Medulla oblongata (tissue), 1 donor: ENCODE results near the gene PTGIS.
A peak's percentile ranks its signal among the peaks of the same experiment; 100 is the strongest.

Experiments
- DNase-seq: peaks from one replicate; pipeline ENCODE4 v3.0.0-alpha.2; 2015; ENCODE audit errors: extremely low spot score

PTGIS gene

GRCh38 chr20:49496553-49497397 is 71.2 kb downstream of the PTGIS start:
- no peak for DNase-seq

DNA sequence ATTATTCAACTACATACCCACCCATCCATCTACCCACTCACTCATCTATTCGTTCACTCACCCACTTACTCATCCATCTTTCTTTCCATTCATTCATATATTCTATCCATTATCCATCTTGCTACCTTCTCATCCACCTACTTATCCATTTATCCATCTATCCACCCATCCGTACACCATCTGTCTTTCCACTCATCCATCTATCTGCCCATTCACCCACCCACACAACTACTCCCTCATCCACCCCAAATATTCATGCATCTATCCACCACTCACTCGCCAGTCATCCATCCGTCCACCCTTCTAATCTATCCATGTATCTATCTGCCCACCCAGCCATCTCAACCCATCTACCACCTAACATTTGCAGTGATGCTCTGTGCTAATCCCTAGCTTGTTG is 71.9 kb downstream of the PTGIS start:
- DNase-seq, result no peak

- no peak for DNase-seq
Measured at GRCh38 chr20:49490689-49491088, 77.2 kb downstream of the PTGIS start.

DNA sequence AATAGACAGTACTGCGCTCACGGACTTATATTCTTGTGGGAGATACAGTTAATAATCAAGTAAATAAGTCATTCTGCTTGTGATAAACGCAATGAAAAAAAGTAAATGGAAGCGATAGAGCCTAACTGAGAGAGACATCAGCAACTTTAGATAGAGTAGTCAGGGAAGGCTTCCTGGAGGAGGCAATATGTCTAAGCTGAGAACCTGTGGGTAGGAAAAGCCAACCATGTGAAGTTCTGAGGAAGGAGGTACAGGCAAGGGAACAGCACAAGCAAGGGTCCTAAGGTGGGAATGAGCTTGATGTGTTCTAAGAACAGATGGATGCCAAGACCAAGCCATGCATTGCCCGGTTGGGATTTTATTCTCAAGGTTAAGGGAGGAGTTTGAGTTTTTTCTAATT is 78.2 kb downstream of the PTGIS start:
- DNase-seq, result no peak

DNA sequence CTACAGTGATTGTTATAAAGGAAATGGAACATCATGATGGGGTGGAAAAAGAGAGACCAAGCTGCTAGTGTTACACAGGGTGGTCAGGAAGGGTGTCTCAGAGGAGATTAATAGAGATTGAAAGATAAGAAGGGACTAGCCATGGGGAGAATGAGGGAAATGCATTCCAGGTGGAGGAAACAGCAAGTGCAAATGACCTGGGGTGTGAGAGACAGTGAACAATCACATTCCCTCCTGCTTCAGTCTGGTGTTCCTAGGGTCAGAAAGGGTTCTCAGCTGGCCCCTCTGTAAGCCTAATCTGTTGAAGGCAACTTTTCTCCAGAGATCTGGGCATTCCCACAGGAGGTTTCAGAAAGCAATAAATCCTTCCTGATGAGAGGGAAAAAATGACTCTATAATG is 81.9 kb downstream of the PTGIS start:
- no peak for DNase-seq

GRCh38 chr20:49485563-49485962 is 82.4 kb downstream of the PTGIS start:
- no peak for DNase-seq

DNA sequence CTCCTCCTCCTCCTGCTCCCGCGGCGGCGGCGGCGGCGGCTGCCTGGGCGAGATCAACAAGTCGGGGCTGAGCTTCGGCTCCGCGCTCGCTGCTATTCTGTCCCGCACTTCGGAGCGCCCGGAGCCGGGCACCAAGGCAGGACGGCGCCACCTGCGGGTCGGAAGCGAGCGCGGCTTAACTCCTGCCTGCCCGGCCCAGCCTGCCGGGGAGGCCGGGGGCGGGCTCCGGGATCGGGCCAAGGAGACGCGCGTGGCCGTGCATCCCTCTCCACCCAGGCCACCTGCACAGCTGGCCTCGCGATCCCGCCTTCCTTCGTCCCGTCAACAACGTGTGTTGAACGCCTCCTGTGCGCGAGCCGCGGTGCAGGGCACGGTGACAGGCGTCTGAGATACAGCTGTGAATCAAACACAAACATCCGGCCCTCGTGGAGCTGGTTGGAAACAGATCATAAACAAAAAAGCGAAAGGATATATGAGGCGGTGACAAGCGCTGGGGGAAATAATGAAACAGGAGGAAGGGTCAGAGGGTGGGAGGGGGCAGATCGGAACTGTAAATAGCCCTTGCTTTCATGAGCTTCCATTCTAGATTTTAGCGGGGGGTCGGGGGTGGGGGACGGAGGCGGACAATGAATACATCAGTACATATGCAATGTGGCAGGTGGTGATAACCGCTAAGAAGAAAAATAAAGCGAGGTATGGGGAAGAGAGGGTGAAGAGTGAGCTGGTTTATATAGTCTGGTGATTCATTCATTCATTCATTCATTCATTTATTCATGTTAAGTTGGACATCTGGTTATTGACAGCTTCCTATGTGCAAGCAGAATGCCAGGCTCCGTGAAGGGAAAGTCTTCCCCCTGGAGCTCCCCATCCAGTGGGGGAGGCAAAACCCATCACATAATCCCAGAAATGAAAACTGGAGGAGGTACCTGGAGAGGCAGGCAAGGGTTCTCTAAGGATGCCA is 83.5 kb downstream of the PTGIS start:
- peak; percentile 72 for DNase-seq

GRCh38 chr20:49483696-49484123 is 84.2 kb downstream of the PTGIS start:
- DNase-seq, result no peak

DNA sequence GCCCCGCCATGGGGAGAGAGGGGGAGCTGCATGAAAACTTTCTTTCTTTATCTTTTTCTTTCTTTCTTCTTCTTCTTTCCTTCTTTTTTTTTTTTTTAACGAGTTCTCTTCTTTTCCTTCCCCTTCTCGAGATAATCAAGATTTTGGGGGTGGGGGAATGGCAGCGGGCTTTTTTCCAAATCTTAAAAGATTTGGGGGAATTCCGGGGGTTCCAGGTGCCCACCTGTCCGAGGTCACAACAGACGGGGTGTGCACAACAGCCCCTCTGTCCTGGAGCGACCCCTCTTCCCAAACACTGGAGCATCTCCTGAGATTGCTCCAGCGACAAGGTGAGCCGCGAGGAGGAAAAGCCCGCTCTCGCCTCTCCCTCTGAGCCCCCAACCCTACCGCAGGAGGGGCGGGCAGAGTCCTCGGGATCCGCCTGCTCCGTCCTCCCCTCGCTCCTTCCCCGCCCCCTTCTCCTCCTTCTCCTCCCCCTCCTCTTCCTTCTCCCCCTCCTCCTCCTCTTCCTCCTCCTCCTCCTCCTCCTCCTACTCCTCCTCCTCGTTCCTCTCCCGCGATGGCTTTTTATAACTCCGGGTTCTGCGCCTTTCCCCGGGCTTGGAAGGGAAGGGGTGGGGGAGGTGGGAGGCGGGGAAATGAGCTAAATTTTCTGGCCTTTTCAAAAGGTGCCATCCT is 84.8 kb downstream of the PTGIS start:
- no peak for DNase-seq

GRCh38 chr20:49482621-49483017 is 85.3 kb downstream of the PTGIS start, which contains the start of gene KCNB1:
KCNB1 (minus strand) TSS chr20:49482668; CDS start chr20:49482480, 188 bp downstream.
- DNase-seq, result peak; percentile 43

GRCh38 chr20:49482173-49482572 is 85.8 kb downstream of the PTGIS start:
- no peak for DNase-seq

- DNase-seq, result no peak
Measured at GRCh38 chr20:49481116-49481515, 86.8 kb downstream of the PTGIS start.

DNA sequence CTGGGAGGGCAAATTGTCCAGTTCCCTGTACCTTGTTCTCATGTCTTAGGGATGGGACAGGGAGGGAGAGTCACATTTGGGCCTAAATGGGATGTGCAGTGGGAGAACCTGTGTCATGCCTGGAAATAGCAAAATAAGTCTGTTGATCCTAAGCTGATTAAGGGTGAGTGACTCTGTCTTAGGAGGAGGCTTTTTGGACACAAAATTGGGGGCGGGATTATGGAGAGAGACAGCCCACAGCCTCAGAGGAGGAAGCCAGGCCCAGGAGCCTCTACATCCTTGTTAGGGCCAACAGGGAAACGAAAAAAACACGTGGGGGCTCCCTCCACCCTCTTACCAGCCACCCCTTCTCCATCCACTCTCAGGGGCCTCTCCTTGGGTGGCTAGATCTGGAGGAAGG is 87.7 kb downstream of the PTGIS start:
- no peak for DNase-seq

DNA sequence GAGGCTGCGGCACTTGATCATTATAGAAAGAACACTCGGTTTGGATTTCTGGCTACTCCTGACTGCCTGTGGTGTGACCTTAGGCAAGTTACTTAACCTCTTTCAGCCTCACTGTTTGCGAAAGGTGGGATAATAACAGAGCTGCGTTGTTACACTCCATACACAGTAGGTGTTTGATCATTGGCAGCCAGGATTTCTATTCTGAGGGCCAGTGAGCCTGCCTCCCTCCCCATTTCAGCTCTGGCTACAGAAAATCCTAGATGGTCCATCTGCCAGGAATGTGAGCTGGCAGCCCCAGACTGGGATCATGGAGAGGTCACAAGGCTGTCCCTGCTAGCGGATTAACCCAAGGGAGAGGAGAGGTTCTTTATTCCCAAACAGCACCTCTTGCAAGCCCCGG is 88.2 kb downstream of the PTGIS start:
- no peak for DNase-seq

- no peak for DNase-seq
Measured at GRCh38 chr20:49478754-49479689, 88.9 kb downstream of the PTGIS start.

DNA sequence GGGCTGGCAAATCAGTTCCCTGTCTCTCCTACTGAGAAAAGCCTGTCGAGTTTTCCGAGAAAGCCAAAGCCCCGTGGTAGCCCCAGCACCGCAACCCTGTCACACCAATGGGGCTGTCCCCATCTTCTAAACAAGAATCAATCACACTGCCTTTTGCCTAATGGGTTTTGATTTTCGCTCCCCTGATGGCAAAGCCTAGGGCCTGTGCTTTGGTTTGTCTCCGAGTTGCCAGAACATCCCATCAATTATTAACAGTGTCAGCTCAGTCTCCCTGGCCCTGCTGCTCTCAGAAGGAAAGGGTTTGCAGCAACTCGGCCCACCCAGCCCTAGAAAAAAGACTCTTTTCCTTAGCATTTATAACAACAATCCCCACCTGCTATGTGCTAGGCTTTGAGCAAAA is 89.7 kb downstream of the PTGIS start:
- no peak for DNase-seq

DNA sequence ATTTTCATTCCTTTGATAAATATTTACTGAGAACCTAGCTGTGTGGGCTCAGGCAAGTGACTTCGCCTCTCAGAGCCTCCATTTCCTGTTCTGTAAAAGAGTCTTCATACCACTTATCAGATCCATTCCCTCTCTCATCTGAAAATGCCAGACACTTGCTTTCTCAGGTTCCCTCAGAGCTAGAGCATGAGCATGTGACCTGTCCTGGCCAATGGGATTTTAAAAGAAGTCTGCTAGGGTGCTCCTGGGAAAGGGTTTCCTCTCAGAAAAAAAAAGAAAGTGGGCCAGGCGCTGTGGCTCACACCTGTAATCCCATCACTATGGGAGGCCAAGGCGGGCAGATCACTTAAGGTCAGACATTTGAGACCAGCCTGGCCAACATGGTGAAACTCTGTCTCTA is 90.7 kb downstream of the PTGIS start:
- no peak for DNase-seq

DNA sequence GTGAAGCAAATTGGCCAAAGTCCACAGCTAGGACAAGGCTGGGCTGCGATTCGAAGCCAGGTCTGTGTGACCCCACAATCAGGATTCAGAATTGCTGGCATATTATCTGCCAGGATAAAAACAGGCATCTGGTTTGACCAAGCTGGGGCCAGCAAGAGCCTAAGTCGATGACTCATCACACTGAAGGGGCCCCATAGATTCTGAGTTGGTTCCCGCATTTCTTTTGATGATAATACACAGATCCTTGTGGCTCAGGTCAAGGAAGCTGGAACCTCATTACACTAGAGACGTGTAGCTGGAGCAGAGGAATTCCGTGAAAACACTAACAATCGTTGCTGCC is 92.0 kb downstream of the PTGIS start:
- DNase-seq, result no peak

DNA sequence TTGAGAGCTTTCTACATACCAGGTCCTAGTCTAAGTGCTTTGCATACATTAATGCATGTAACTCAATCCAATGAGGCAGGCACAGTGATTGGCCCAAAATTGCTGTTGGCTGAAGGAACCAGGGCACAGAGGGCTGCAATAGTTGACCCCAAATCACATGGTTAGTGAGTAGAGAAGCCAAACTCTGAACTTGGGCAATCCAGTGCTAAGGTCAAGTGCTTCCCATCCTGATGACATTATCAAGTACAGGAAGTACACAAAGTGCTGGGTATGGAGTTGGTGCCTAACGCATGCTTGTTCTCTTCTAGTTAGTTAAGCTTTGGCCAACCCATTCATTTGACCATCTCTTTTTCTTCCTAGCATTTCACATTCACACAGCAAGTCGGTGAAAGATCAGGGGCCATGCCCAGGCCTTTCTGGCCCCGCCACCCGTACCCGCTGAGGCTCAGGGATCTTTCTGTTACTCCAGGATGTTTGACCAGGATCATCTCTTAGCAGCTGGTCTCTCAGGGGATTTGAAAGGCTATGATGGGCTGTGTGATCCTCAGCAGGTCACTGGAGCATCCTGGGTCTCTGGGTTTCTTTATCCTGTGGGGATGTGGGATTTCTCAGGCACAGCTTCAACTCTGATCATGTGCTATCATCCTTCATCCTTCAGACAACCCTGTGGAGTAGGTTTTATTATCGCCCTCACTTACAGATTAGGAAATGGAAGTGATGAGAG is 92.5 kb downstream of the PTGIS start:
- no peak for DNase-seq

GRCh38 chr20:49471397-49471796 is 96.5 kb downstream of the PTGIS start:
- DNase-seq, result no peak
